H1 (cell line): ENCODE data around the gene ZIC5.

Experiments used
- CREB1 ChIP-seq: IDR thresholded peaks from 2 replicates; pipeline ENCODE4 v1.6.1; 2012; ENCODE audit warnings: inconsistent platforms
- EZH2 ChIP-seq: fragments of 200-600 bp; sonication (generic); IDR thresholded peaks from 2 replicates; pipeline ENCODE4 v1.7.1; 2012; ENCODE audit warnings: low read depth, mild to moderate bottlenecking, moderate library complexity, low read length, inconsistent platforms; ENCODE audit not compliant: severe bottlenecking
- GABPA ChIP-seq: IDR thresholded peaks from 2 replicates; pipeline ENCODE4 v1.6.1; 2011; ENCODE audit warnings: mild to moderate bottlenecking, low read length, moderate library complexity, borderline replicate concordance; ENCODE audit not compliant: insufficient read depth

- TF ChIP-seq GABPA (no peak), CREB1 (no peak), EZH2 (no peak)
Measured at GRCh38 chr13:99919132-99919531, 52.4 kb downstream of the ZIC5 start.
